CD4-positive, alpha-beta memory T cell (primary cell): ENCODE data around the gene SLC44A1. TPM values are rescaled to one million over a fixed set of nuclear protein-coding genes. Genes with fewer than 3 reads are reported as not detected.

Experiments used
- CTCF ChIA-PET: fragments of 350-600 bp; sonication (Branson Sonifier 250); formaldehyde crosslinking; loops from one replicate; lab custom pipeline; 2021; ENCODE audit warnings: inconsistent platforms; ENCODE audit not compliant: partially characterized antibody; lab: Charles Lee
- POLR2A ChIA-PET: fragments of 350-600 bp; sonication (Branson Sonifier 250); formaldehyde crosslinking; loops from one replicate; lab custom pipeline; 2021; ENCODE audit not compliant: partially characterized antibody; lab: Charles Lee
- DNase-seq, 5 donors: peaks; one replicate each; pipeline versions ENCODE4 v3.0.0 to v3.0.0-alpha.2; 2020 to 2022; ENCODE audit warnings: mixed read lengths in 1 of 5
- H3K27ac ChIP-seq: one replicate; pipeline ENCODE4 v1.7.0; 2013; ENCODE audit warnings: low read depth, low read length
- H3K27me3 ChIP-seq: 2 replicates; pipeline ENCODE4 v1.7.0; 2013; ENCODE audit warnings: mild to moderate bottlenecking, low read length, moderate library complexity; ENCODE audit not compliant: insufficient read depth
- H3K36me3 ChIP-seq: 2 replicates; pipeline ENCODE4 v1.7.0; 2013; ENCODE audit warnings: mild to moderate bottlenecking, low read length, moderate library complexity; ENCODE audit not compliant: insufficient read depth
- H3K4me1 ChIP-seq: 2 replicates; pipeline ENCODE4 v1.7.0; 2013; ENCODE audit warnings: mild to moderate bottlenecking, low read length, moderate library complexity; ENCODE audit not compliant: insufficient read depth
- H3K4me3 ChIP-seq, 2 donors: one replicate each; pipeline ENCODE4 v1.7.0; 2013; ENCODE audit warnings: low read length in 2 of 2, mild to moderate bottlenecking in 1 of 2
- H3K9me3 ChIP-seq, 2 donors: one replicate each; pipeline ENCODE4 v1.7.0; 2013; ENCODE audit warnings: low read length in 2 of 2, control low read depth in 1 of 2; ENCODE audit not compliant: control insufficient read depth in 1 of 2
- H3K27ac Mint-ChIP-seq, 7 donors: one replicate each; pipeline ENCODE4 v1.8.0; 2020 to 2021; ENCODE audit warnings: mixed read lengths in 7 of 7, mild to moderate bottlenecking in 6 of 7, inconsistent platforms in 3 of 7, moderate library complexity in 3 of 7
- H3K27me3 Mint-ChIP-seq, 2 donors: one replicate each; pipeline ENCODE4 v1.8.0; 2020 to 2021; ENCODE audit warnings: mixed read lengths in 2 of 2
- H3K36me3 Mint-ChIP-seq, 2 donors: one replicate each; pipeline ENCODE4 v1.8.0; 2020 to 2021; ENCODE audit warnings: mixed read lengths in 2 of 2, inconsistent platforms in 1 of 2, mild to moderate bottlenecking in 1 of 2
- H3K4me1 Mint-ChIP-seq, 4 donors: one replicate each; pipeline ENCODE4 v1.8.0; 2020 to 2021; ENCODE audit warnings: mixed read lengths in 4 of 4, mild to moderate bottlenecking in 1 of 4
- H3K4me3 Mint-ChIP-seq, 8 donors: one replicate each; pipeline ENCODE4 v1.8.0; 2020 to 2021; ENCODE audit warnings: mixed read lengths in 8 of 8, mild to moderate bottlenecking in 7 of 8, moderate library complexity in 6 of 8, inconsistent platforms in 3 of 8
- H3K9me3 Mint-ChIP-seq, 8 donors: one replicate each; pipeline ENCODE4 v1.8.0; 2020 to 2021; ENCODE audit warnings: mixed read lengths in 8 of 8, mild to moderate bottlenecking in 5 of 8, inconsistent platforms in 3 of 8, moderate library complexity in 1 of 8
- intact Hi-C: fragments of 100-400 bp; cut with micrococcal nuclease; formaldehyde crosslinking; loops from one replicate; pipeline ENCODE4 v1.15.1; 2023
- polyA plus RNA-seq, 2 donors: library from polyadenylated mRNA; unstranded; fragments of 300-500 nt; fragmentation: Illumina TruSeq; gene quantifications; one replicate each; pipeline ENCODE4 v1.2.3, GENCODE V29; 2021
- total RNA-seq, 2 experiments: library from RNA; stranded (reverse); gene quantifications; one replicate each; pipeline ENCODE4 v1.2.3, GENCODE V29; 2021

The SLC44A1 gene
- total RNA-seq (10 to 100 TPM; 13.7 to 15.2 TPM), polyA plus RNA-seq (10 to 100 TPM; 19.6 to 33.3 TPM)

- intact Hi-C loops = loop anchor here (1.0 to 5.0 kb wide), 9 partner anchors 115 to 496 kb away; partner anchors contain the start of genes NIPSNAP3B and TMEM38B
- Mint-ChIP-seq H3K4me3 (peak within 1 kb of the TSS; percentile 89 to 95 (median 92)), H3K9me3 (no peaks in the 10 kb centered on the region), H3K27me3 (peaks cover 4% of the 10 kb centered on the region in 2 donors), H3K36me3 (peaks cover 0 to 3% of the 10 kb centered on the region in 2 donors), H3K4me1 (peaks cover 8 to 49% (median 20%) of the 10 kb centered on the region in 4 donors), H3K27ac (peak within 1 kb of the TSS; percentile 89 to 96 (median 92))
- no peaks in the 10 kb centered on the region for H3K9me3 ChIP-seq
- H3K36me3 ChIP-seq = no peaks in the 10 kb centered on the region
- ChIA-PET CTCF (interaction anchor here (0.7 to 1.6 kb wide), 7 partner anchors 11 to 496 kb away, joined by 3 to 5 read pairs (median 3); no protein-coding TSS in a partner anchor), POLR2A (interaction anchor here (0.6 to 3.0 kb wide), 17 partner anchors 9 to 1150 kb away, joined by 3 to 30 read pairs (median 4); partner anchors contain the start of genes FSD1L, NIPSNAP3A, SMC2 and TMEM38B)
- no peaks in the 10 kb centered on the region for H3K27me3 ChIP-seq
- H3K4me1 ChIP-seq = peaks cover 20% of the 10 kb centered on the region
- DNase-seq = peak; percentile 92 to 94 (median 93)
- H3K4me3 ChIP-seq = peak within 1 kb of the TSS; percentile 18 to 71
- peak within 1 kb of the TSS; percentile 67 for H3K27ac ChIP-seq
Observed at GRCh38 chr9:105244003-105244733, at the start of gene SLC44A1. Gene SLC44A1 (plus strand): TSS chr9:105244651. CDS start chr9:105244869, 218 bp downstream.

- H3K4me1 ChIP-seq = no peaks in the 10 kb centered on the region
- POLR2A ChIA-PET = no interaction called here
Observed at GRCh38 chr9:105195259-105195658, 49.2 kb upstream of the SLC44A1 start.

GRCh38 chr9:105198023-105198422 is 46.4 kb upstream of the SLC44A1 start:
- no peaks in the 10 kb centered on the region for H3K36me3 Mint-ChIP-seq
- H3K4me3 ChIP-seq = no peak overlapping the region
- no peaks in the 10 kb centered on the region for H3K9me3 ChIP-seq
- intact Hi-C loops = no loop called here
- H3K27ac Mint-ChIP-seq = no peak overlapping the region
- ChIA-PET POLR2A (no interaction called here), CTCF (no interaction called here)
- peaks cover 0 to 3% (median 0%) of the 10 kb centered on the region in 8 donors for H3K9me3 Mint-ChIP-seq
- no peak overlapping the region for H3K4me3 Mint-ChIP-seq
- H3K4me1 Mint-ChIP-seq = no peaks in the 10 kb centered on the region
- no peak overlapping the region for H3K27ac ChIP-seq
- DNase-seq = no peak
- no peaks in the 10 kb centered on the region for H3K4me1 ChIP-seq
- no peaks in the 10 kb centered on the region for H3K27me3 ChIP-seq
- H3K27me3 Mint-ChIP-seq = peaks cover 2 to 8% of the 10 kb centered on the region in 2 donors
- no peaks in the 10 kb centered on the region for H3K36me3 ChIP-seq

More at GRCh38 chr9:105195259-105195658, 49.2 kb upstream of the SLC44A1 start:
- no peaks in the 10 kb centered on the region for H3K27me3 ChIP-seq
- H3K27ac Mint-ChIP-seq = no peak overlapping the region
- DNase-seq = no peak
- no peaks in the 10 kb centered on the region for H3K36me3 ChIP-seq
- CTCF ChIA-PET = no interaction called here
- peaks cover 0 to 2% (median 0%) of the 10 kb centered on the region in 4 donors for H3K4me1 Mint-ChIP-seq
- no peaks in the 10 kb centered on the region for H3K9me3 ChIP-seq
- peaks cover 6 to 11% of the 10 kb centered on the region in 2 donors for H3K27me3 Mint-ChIP-seq
- H3K36me3 Mint-ChIP-seq = no peaks in the 10 kb centered on the region
- no peak overlapping the region for H3K4me3 Mint-ChIP-seq
- no peak overlapping the region for H3K27ac ChIP-seq
- intact Hi-C loops = no loop called here
- H3K9me3 Mint-ChIP-seq = peaks cover 0 to 3% (median 0%) of the 10 kb centered on the region in 8 donors
- H3K4me3 ChIP-seq = no peak overlapping the region

- Histone ChIP-seq H3K36me3 (no peaks in the 10 kb centered on the region), H3K9me3 (no peaks in the 10 kb centered on the region), H3K4me3 (no peak overlapping the region), H3K4me1 (no peaks in the 10 kb centered on the region), H3K27ac (no peak overlapping the region), H3K27me3 (no peaks in the 10 kb centered on the region)
- intact Hi-C loops = no loop called here
- POLR2A ChIA-PET = no interaction called here
- no peak overlapping the region for H3K27ac Mint-ChIP-seq
- CTCF ChIA-PET = no interaction called here
- no peak for DNase-seq
- H3K4me3 Mint-ChIP-seq = no peak overlapping the region
- H3K9me3 Mint-ChIP-seq = peaks cover 0 to 3% (median 0%) of the 10 kb centered on the region in 8 donors
- H3K36me3 Mint-ChIP-seq = no peaks in the 10 kb centered on the region
- no peaks in the 10 kb centered on the region for H3K4me1 Mint-ChIP-seq
- peaks cover 2 to 6% of the 10 kb centered on the region in 2 donors for H3K27me3 Mint-ChIP-seq
Observed at GRCh38 chr9:105198865-105199264, 45.6 kb upstream of the SLC44A1 start.

GRCh38 chr9:105204416-105204815 is 40.0 kb upstream of the SLC44A1 start:
- no peaks in the 10 kb centered on the region for H3K36me3 ChIP-seq
- no peak overlapping the region for H3K4me3 ChIP-seq
- Mint-ChIP-seq H3K27ac (no peak overlapping the region), H3K36me3 (no peaks in the 10 kb centered on the region), H3K4me3 (no peak overlapping the region), H3K9me3 (peaks cover 0 to 2% (median 0%) of the 10 kb centered on the region in 8 donors), H3K27me3 (peaks cover 0 to 1% of the 10 kb centered on the region in 2 donors), H3K4me1 (no peaks in the 10 kb centered on the region)
- DNase-seq = no peak
- intact Hi-C loops = no loop called here
- POLR2A ChIA-PET = no interaction called here
- no peaks in the 10 kb centered on the region for H3K4me1 ChIP-seq
- no peak overlapping the region for H3K27ac ChIP-seq
- no peaks in the 10 kb centered on the region for H3K27me3 ChIP-seq
- H3K9me3 ChIP-seq = no peaks in the 10 kb centered on the region
- CTCF ChIA-PET = no interaction called here

- H3K36me3 Mint-ChIP-seq = no peaks in the 10 kb centered on the region
- no peaks in the 10 kb centered on the region for H3K4me1 ChIP-seq
- no peak overlapping the region for H3K27ac Mint-ChIP-seq
- H3K27me3 Mint-ChIP-seq = peaks cover 0 to 1% of the 10 kb centered on the region in 2 donors
- H3K4me3 Mint-ChIP-seq = no peak overlapping the region
- H3K9me3 ChIP-seq = no peaks in the 10 kb centered on the region
- no peak for DNase-seq
- H3K4me1 Mint-ChIP-seq = no peaks in the 10 kb centered on the region
- peaks cover 0 to 2% (median 0%) of the 10 kb centered on the region in 8 donors for H3K9me3 Mint-ChIP-seq
- POLR2A ChIA-PET = no interaction called here
- H3K4me3 ChIP-seq = no peak overlapping the region
- CTCF ChIA-PET = no interaction called here
- intact Hi-C loops = no loop called here
- no peak overlapping the region for H3K27ac ChIP-seq
- no peaks in the 10 kb centered on the region for H3K27me3 ChIP-seq
- no peaks in the 10 kb centered on the region for H3K36me3 ChIP-seq
Observed at GRCh38 chr9:105205787-105206495, 38.5 kb upstream of the SLC44A1 start.

GRCh38 chr9:105206496-105206820 is 38.0 kb upstream of the SLC44A1 start:
- Mint-ChIP-seq H3K4me3 (no peak overlapping the region), H3K27me3 (peaks cover 0 to 1% of the 10 kb centered on the region in 2 donors), H3K4me1 (no peaks in the 10 kb centered on the region), H3K27ac (no peak overlapping the region), H3K9me3 (peaks cover 0 to 3% (median 0%) of the 10 kb centered on the region in 8 donors), H3K36me3 (no peaks in the 10 kb centered on the region)
- Histone ChIP-seq H3K27me3 (no peaks in the 10 kb centered on the region), H3K4me1 (no peaks in the 10 kb centered on the region), H3K27ac (no peak overlapping the region), H3K36me3 (no peaks in the 10 kb centered on the region), H3K9me3 (no peaks in the 10 kb centered on the region), H3K4me3 (no peak overlapping the region)
- ChIA-PET POLR2A (no interaction called here), CTCF (no interaction called here)
- intact Hi-C loops = no loop called here
- DNase-seq = no peak
